ENCODE results near the gene TRIM45. TPM values are rescaled to one million over a fixed set of nuclear protein-coding genes. Genes with fewer than 3 reads are reported as not detected.

TRIM45 gene
- polyA plus RNA-seq, 4 donors = 15.8 to 29.2 (median 21.2) TPM

DNA sequence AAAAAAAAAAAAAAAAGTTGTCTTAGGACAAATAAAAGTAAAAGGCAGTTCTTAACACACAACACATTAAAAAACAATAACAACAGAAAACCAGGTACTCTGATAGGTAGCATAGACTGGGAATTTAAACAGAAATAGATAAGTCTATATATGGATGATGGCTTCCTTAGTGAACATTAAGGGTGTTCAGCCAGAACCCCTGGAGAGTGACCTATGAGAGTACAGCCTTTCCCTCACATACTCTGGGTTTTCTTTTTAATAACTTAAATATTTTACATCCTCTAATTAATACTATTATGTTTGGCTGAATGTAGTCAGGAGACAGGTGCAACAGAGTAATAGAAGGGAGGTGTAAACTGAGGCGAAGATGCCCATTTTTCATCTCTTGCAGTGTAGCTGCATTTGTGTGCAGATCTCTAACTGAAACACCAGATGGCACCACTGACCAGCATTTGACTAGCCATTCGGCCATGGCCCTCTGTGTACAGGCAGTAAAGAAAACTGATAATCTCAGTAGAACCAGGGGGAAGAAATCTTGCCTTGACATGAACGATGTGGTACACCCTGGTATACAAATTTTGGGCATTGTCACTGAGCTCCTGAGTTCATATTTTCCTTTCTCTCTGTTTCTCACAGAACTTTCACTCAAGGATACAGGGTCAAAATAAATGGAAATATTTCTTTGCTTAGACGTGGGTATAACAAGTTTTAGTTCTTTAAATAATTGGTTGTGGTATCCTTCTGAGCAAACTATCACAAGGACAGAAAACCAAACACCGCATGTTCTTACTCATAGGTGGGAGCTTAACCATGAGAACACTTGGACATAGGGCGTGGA is 53.8 kb downstream of the TRIM45 start:
- peak in 1 of 4 donors; percentile 27 for DNase-seq (ENCODE audit: low read depth in 4 of 4, low spot score in 3 of 4)

DNA sequence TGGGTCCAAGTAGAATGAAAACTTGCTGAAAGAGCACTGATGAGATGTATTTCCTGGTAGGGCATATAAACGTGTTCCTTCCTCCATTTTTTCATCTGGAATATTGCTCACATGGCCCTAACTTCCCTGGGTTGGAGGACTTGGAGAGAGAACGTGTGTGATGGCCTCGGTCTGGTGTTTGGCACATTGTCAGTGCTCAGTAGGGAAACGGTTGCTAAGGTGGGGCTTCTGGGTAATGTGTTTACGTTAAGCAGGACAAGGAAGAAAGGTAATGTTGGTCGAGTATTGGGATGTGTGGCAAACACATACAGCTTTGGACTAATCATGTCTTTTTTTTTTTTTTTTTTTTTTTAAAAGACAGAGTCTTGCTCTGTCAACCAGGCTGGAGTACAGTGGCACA is 55.2 kb downstream of the TRIM45 start:
- DNase-seq (ENCODE audit: low read depth in 4 of 4, low spot score in 3 of 4) = no peak

DNA sequence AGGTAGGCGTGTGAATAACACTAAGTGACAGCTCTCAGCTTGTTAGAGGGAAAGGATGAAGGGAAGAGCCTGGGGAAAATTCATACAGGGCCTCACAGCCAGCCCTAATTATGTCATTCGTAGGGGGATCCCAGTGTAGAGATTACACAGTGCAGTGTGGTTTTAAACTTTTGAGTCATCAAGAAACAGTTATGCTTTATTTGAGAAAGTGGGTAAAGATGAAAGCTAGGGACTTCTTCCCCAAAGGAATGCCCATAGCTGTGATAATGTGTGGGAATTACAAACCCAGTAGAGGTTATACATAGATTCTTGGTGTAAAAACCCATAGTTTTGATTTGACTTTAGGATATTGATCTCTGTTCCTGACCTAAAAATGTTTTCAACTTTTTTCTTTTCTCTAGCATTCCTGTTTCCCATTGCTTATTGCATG is 59.5 kb downstream of the TRIM45 start:
- DNase-seq (ENCODE audit: low read depth in 4 of 4, low spot score in 3 of 4) = no peak

Other genes with a start within 250 kb of the TRIM45 start
- gene PTGFRN, start 211.8 kb downstream of the TRIM45 start, polyA plus RNA-seq (ENCODE audit: insufficient read length in 4 of 4) = 100 to 1,000 TPM in 1 of 4 donors, 10 to 100 TPM in 3; 42.1 to 125 (median 61.2) TPM
- gene CD101, start 120.0 kb downstream of the TRIM45 start, polyA plus RNA-seq (ENCODE audit: insufficient read length in 4 of 4) = 1 to 10 TPM; 1.7 to 2.5 (median 2.0) TPM
- 10 to 100 TPM; 15.2 to 24.8 (median 21.2) TPM for gene TTF2, start 61.4 kb downstream of the TRIM45 start, polyA plus RNA-seq (ENCODE audit: insufficient read length in 4 of 4)
- 10 to 100 TPM in 3 of 4 donors, 1 to 10 TPM in 1; 1.8 to 28.5 (median 16.0) TPM for gene VTCN1, start 89.2 kb upstream of the TRIM45 start, polyA plus RNA-seq (ENCODE audit: insufficient read length in 4 of 4)
- gene MAN1A2, start 245.7 kb upstream of the TRIM45 start, polyA plus RNA-seq (ENCODE audit: insufficient read length in 4 of 4) = 10 to 100 TPM; 37.9 to 51.0 (median 47.3) TPM